H7 (cell line): ENCODE measurements around the gene DNASE1L2. TPM values are rescaled to one million over a fixed set of nuclear protein-coding genes. Genes with fewer than 3 reads are reported as not detected.
A peak's percentile ranks its signal among the peaks of the same experiment; 100 is the strongest.

ENCODE experiments used
- DNase-seq: peaks from one replicate; pipeline ENCODE4 v3.0.0; 2012
- H3K27me3 ChIP-seq: 2 replicates; pipeline ENCODE4 v1.6.0; 2011; ENCODE audit warnings: mild to moderate bottlenecking, low read length; ENCODE audit not compliant: control insufficient read depth, insufficient read depth
- H3K36me3 ChIP-seq: replicated peaks from 2 replicates; pipeline ENCODE4 v1.5.1; 2011; ENCODE audit warnings: low read length; ENCODE audit not compliant: control insufficient read depth, insufficient read depth
- H3K4me3 ChIP-seq: 2 replicates; pipeline ENCODE4 v1.5.1; 2011; ENCODE audit warnings: low read depth, mild to moderate bottlenecking, control low read depth, low read length, moderate library complexity; ENCODE audit not compliant: insufficient read depth
- total RNA-seq: library from RNA; depleted of rRNA; stranded (reverse); fragments of >200 nt; shearing (Covaris generic); gene quantifications from 2 replicates; pipeline ENCODE4 v1.2.3, GENCODE V29; 2014

The DNASE1L2 gene
- total RNA-seq, 1 experiment from 2014 or later, result 0.69 TPM

DNA sequence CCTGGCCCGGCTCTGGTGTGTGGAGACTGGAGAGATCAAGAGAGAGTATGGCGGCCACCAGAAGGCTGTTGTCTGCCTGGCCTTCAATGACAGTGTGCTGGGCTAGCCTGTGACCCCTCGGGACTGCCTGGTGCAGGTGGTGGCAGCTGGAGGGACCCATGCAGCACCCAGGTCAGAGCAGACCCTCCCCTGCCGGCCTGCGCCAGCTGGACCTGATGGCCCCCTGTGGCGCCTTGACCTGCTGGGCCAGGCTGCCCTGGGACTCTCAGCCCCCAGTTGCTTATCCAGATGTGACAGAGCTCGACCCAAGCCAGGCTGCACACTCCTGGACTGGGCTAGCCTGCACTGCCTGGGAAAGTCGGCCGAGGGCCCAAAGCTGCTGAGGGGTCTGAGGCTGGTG lies 27.5 kb upstream of the DNASE1L2 start:
- H3K4me3 ChIP-seq, result no peak overlapping the region
- peaks cover 24% of the 10 kb centered on the region for H3K36me3 ChIP-seq
- H3K27me3 ChIP-seq, result no peaks in the 10 kb centered on the region
- DNase-seq, result no peak

DNA sequence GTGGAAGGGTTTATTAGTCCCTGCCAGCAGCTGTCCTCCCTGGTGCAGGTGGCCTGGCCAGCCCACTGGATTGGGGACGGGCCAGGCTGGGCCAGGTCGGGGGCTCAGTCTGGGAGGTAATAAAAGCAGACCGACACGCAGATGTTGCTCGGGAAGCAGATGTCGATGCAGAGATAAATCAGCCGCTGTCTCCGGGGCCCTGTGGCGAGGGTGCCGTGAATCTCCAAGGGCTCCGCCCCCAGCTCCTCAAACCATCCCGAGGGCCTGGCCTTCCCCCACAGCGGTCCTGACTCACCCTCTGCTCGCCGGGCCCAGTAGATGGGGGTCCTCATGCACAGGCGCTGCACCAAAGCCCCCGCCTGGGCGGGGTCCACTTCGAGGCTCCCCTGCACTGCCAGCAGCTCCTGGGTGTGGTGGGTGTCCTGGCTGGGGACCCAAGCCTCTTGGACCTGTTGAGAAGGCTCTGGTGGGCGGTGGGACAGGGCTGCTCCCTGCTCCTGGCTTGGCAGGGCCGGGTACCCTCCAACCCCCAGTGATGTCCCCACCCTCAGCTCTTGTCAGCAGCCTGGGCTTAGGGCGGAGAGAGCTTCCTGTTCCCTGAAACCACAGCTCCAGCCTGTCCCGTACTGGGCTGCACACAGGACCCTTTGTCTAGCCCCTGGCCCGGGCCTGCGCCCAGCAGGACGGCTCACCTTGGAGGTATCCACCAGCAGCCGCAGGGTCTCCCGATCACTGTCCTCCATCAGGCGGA lies 26.8 kb upstream of the DNASE1L2 start:
- Histone ChIP-seq H3K4me3 (no peak overlapping the region), H3K27me3 (no peaks in the 10 kb centered on the region), H3K36me3 (peaks cover 24% of the 10 kb centered on the region)
- DNase-seq, result no peak

DNA sequence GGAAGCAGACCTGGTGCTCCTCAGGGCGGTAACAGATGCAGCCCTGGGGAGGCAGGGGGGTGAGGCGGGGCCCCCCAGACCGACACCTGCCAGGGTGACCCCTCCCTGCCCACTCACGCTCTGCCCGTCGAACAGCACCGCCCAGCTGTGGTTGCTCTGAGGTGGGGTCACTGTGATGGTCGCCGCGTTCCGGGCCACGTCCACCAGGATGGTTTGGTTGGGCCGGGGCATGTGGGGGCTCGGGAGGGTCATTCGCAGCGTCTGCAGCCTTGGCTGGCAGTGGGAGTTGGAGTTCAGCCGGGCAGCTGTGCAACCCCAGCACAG lies 26.3 kb upstream of the DNASE1L2 start:
- Histone ChIP-seq H3K27me3 (no peaks in the 10 kb centered on the region), H3K4me3 (no peak overlapping the region), H3K36me3 (peaks cover 24% of the 10 kb centered on the region)
- DNase-seq, result no peak

- DNase-seq, result peak; percentile 92
- Histone ChIP-seq H3K27me3 (no peaks in the 10 kb centered on the region), H3K36me3 (peaks cover 24% of the 10 kb centered on the region), H3K4me3 (no peak within 1 kb of the TSS)
Observed at GRCh38 chr16:2210386-2211365, 25.6 kb upstream of the DNASE1L2 start, which contains the start of gene BRICD5. TSS of gene BRICD5 (minus strand) at chr16:2210863. CDS start at chr16:2210833, 30 bp downstream.

- no peak for DNase-seq
- no peak overlapping the region for H3K4me3 ChIP-seq
- no peaks in the 10 kb centered on the region for H3K27me3 ChIP-seq
- peaks cover 22% of the 10 kb centered on the region for H3K36me3 ChIP-seq
Observed at GRCh38 chr16:2211923-2212347, 24.3 kb upstream of the DNASE1L2 start.

DNA sequence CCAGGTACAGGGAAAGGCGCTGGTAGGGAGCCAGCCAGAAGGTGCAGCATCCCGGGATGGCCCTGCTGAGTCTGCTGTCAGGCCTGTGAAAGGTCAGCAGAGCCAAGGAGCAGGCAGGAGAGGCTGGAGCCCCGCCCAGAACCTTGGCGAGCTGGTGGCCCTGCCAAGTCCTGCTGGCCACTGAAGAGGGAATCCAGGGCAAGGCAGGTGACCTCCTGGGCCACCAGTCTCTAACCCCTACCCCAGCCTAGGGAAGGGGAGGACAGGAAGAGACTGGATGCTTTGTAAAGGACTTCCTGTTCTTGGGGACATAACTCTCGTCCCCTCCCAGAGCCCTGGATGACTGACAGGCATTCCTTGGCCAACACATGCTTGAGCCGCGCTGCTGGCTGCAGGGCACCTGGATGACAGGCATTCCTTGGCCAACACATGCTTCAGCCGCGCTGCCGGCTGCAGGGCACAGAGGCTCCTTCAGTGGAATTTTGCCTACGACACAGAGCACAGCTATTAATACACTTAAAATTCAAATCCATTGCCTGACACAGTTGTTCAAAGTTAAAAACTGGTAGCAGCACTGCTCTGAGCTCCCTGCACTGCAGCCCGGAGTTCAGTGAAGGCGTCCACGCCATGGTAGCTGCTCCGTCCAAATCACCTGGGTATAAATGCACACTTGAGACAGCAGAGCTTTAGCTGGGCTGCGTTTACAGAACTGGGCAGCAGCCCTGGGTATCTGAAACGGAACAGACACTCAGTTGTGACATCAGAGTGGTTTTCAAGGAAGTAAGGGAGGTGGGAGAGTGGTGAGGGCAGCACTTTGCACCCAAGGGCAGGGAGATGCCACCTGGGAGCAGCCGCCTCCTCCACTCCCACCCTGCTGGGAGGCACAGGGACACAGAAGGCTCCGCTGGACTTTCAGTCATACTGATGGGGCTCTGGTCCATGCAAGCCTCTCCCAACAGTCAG lies 23.6 kb upstream of the DNASE1L2 start:
- Histone ChIP-seq H3K4me3 (no peak overlapping the region), H3K27me3 (no peaks in the 10 kb centered on the region), H3K36me3 (peaks cover 17% of the 10 kb centered on the region)
- DNase-seq, result no peak

DNA sequence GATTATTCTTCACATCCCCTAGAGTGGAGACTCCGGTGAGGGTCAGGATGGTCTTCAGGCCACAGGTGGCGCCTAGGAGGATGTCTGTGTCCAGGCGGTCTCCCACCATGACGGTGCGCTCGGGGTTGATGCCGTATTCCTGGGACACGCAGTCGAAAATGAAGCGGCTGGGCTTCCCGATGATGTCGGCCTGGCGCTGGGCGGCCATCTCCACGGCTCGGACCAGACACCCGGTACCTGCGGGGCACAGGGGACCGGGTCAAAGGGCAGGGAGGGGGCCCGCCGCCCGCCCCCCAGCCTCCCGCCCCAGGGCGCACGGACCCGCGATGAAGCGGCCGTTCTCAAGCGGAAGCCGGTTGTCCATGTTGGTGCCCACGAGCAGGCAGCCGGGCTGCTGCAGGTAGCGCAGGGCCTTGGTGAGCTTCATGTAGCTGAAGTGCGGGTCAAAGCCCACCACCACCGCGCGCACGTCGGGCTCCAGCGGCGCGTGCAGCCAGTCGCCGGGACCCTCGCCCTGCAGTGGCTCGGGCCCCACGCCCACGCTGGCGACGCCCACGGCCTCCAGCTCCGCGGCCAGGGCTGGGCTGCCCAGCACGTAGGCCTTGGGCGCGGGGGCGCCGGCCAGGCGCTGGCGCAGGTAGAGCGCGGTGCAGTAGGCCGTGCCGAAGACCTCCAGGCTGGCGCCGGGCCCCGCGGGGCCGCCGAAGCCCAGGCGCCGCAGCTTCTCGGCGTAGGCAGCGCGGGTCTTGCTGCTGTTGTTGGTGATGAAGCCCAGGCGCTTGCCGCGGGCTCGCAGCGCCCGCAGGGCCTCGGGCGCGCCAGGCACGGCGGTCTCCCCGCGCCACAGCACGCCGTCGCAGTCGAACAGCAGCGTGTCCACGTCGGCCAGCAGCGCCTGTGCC lies 22.2 kb upstream of the DNASE1L2 start:
- Histone ChIP-seq H3K4me3 (peak overlapping the region; percentile 90), H3K27me3 (no peaks in the 10 kb centered on the region), H3K36me3 (peaks cover 12% of the 10 kb centered on the region)
- DNase-seq, result peak; percentile 80

GRCh38 chr16:2214719-2214968 lies 21.6 kb upstream of the DNASE1L2 start, which contains the start of gene PGP:
TSS of gene PGP (minus strand) at chr16:2214840. CDS start at chr16:2214777, 63 bp downstream.
- no peak for DNase-seq
- peak within 1 kb of the TSS; percentile 90 for H3K4me3 ChIP-seq
- H3K36me3 ChIP-seq, result peaks cover 11% of the 10 kb centered on the region
- no peaks in the 10 kb centered on the region for H3K27me3 ChIP-seq

- no peaks in the 10 kb centered on the region for H3K27me3 ChIP-seq
- peaks cover 11% of the 10 kb centered on the region for H3K36me3 ChIP-seq
- no peak for DNase-seq
- H3K4me3 ChIP-seq, result no peak overlapping the region
Observed at GRCh38 chr16:2216330-2216729, 19.9 kb upstream of the DNASE1L2 start.

DNA sequence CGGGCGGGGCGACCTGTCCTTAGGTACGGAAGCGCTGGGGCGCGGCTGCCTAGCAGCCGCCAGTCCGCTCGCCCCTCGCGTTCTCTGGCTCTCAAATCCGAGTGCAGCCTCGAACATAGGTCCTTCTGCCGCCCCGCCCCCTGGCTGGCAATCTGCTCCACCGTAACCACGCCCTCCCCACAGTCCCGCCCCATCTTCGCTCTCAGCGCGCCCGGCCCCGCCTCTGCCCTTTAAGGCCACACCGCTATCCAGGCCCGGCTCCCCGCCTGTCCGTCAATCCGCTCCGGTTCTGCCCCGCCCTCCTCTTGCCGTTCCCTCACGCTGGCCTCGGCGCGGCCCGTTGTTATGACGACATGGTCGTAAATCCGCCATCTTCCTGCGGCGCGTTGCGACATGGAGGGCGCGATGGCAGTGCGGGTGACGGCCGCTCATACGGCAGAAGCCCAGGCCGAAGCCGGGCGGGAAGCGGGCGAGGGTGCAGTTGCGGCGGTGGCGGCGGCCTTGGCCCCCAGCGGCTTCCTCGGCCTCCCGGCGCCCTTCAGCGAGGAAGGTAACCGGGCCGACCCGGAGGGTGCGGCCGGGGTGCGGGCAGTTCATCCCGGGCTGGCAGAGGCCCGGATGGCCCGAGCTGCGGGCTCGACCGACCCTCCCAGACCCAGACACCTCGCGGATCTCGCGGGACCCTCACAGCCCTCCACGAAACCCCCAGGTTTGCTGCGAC lies 12.9 kb upstream of the DNASE1L2 start, which contains the start of gene E4F1:
E4F1 (plus strand) TSS at position 371 of the 721 bp plus-strand sequence; CDS start at position 394, 23 bp downstream.
- Histone ChIP-seq H3K36me3 (peaks cover 3% of the 10 kb centered on the region; the same call in 1 of the 2 replicates), H3K27me3 (no peaks in the 10 kb centered on the region), H3K4me3 (peak within 1 kb of the TSS; percentile 98)
- peak; percentile 100 for DNase-seq

- no peaks in the 10 kb centered on the region for H3K27me3 ChIP-seq
- peaks cover 3% of the 10 kb centered on the region; the same call in 1 of the 2 replicates for H3K36me3 ChIP-seq
- peak; percentile 91 for DNase-seq
- H3K4me3 ChIP-seq, result peak overlapping the region; percentile 98
Observed at GRCh38 chr16:2223942-2224486, 12.2 kb upstream of the DNASE1L2 start.

- H3K36me3 ChIP-seq, result peaks cover 5% of the 10 kb centered on the region; the same call in 1 of the 2 replicates
- H3K4me3 ChIP-seq, result no peak overlapping the region
- DNase-seq, result no peak
- no peaks in the 10 kb centered on the region for H3K27me3 ChIP-seq
Observed at GRCh38 chr16:2226245-2226793, 9.9 kb upstream of the DNASE1L2 start.
